ENCODE measurements around the gene TRIM14. TPM values are rescaled to one million over a fixed set of nuclear protein-coding genes. Genes with fewer than 3 reads are reported as not detected.

The TRIM14 gene
- total and polyA plus RNA-seq, 2 of the 13 experiments (the other 11 are each of a cell fraction or from before 2014, with no cell fraction given): 9.2 to 13.0 TPM

- TF ChIP-seq ZBTB1 (CRISPR knock-in tag; IDR thresholded peaks at IDR 0.05; ENCODE audit: borderline replicate concordance) (no peak), CREM (IDR thresholded peaks at IDR 0.05) (no peak), CREM (CRISPR knock-in tag; IDR thresholded peaks at IDR 0.05) (no peak), ZNF205 (CRISPR knock-in tag; IDR thresholded peaks at IDR 0.05) (no peak)
Observed at GRCh38 chr9:98150721-98151120, 31.7 kb upstream of the TRIM14 start (continued).

- ChIA-PET CTCF (ENCODE audit: low intra/inter-chr PET ratio, low total read pairs) (no interaction called here), POLR2A (no interaction called here)
- in situ Hi-C loops (cut with HindIII; ENCODE audit: extremely low pct_ligation_motif_present, low pct_unique_long_range_greater_than_20kb) (no loop called here), intact Hi-C loops (cut with micrococcal nuclease; ENCODE audit: unreplicated experiment) (no loop called here)
- no peaks in the 10 kb centered on the region for H3K79me2 ChIP-seq (ENCODE audit: insufficient read depth, low read length)
- H2AFZ ChIP-seq (ENCODE audit: low read length): no peak overlapping the region
- WGBS (ENCODE audit: low lambda C conversion rate): 47% methylated on average over 7 of the region's 7 CpGs
- H3K4me2 ChIP-seq (ENCODE audit: low read depth, low read length): no peak overlapping the region
- ATAC-seq (peak; percentile 8; the same call in 2 of the 3 replicates), FAIRE-seq (no peak), DNase-seq (ENCODE audit: low spot score) (peak; percentile 60)
- H3K27ac ChIP-seq (ENCODE audit: extremely low read length, insufficient read depth, low read length): peak overlapping the region; percentile 51
- H3K4me1 ChIP-seq (ENCODE audit: insufficient read depth, low read length): peaks cover 52% of the 10 kb centered on the region
- no peak overlapping the region for H3K9ac ChIP-seq (ENCODE audit: insufficient read depth, low read depth, low read length)
- H4K20me1 ChIP-seq (ENCODE audit: insufficient read depth, low read length): no peaks in the 10 kb centered on the region
- peaks cover 0 to 17% of the 10 kb centered on the region in 2 experiments; a peak in 3 of 5 replicates for H3K36me3 ChIP-seq (replicated peaks in 1 of 2; ENCODE audit: control insufficient read depth in 1 of 2, insufficient read depth in 2 of 2, low read length in 2 of 2)
- H3K27me3 ChIP-seq (ENCODE audit: control insufficient read depth in 1 of 2, insufficient read depth in 2 of 2, low read length in 2 of 2): no peaks in the 10 kb centered on the region
- BruUV-seq (replicated peaks): no TSS peak
- no peak overlapping the region for H3K4me3 ChIP-seq (replicated peaks in 1 of 3; ENCODE audit: insufficient read depth in 1 of 3, low read depth in 2 of 3, low read length in 3 of 3)
- no peaks in the 10 kb centered on the region for H3K9me3 ChIP-seq (ENCODE audit: low read length)
- no peak for TF ChIP-seq MAFK (conservative IDR thresholded peaks at IDR 0.05 in 1 of 2, IDR thresholded peaks at IDR 0.05 in 1 of 2; ENCODE audit: low read length in 2 of 2)
- TF ChIP-seq ZNF777 (CRISPR knock-in tag; IDR thresholded peaks at IDR 0.05): no peak
- no peak for TF ChIP-seq ZNF234 (CRISPR knock-in tag; conservative IDR thresholded peaks at IDR 0.05)
- no peak for TF ChIP-seq POLR2G (IDR thresholded peaks at IDR 0.05; ENCODE audit: low read depth, low read length)
- peak; percentile 59; the same call in 1 of the 2 replicates for TF ChIP-seq ZNF331 (CRISPR knock-in tag; IDR thresholded peaks at IDR 0.05)
- TF ChIP-seq CREB1 (IDR thresholded peaks at IDR 0.05): no peak
- TF ChIP-seq CREB1 (CRISPR knock-in tag; IDR thresholded peaks at IDR 0.05): no peak
- TF ChIP-seq ZNF432 (CRISPR knock-in tag; IDR thresholded peaks at IDR 0.05; ENCODE audit: borderline replicate concordance): no peak
- no peak for TF ChIP-seq MAFG (CRISPR knock-in tag; IDR thresholded peaks at IDR 0.05)
- TF ChIP-seq DPF2 (CRISPR knock-in tag; IDR thresholded peaks at IDR 0.05; ENCODE audit: borderline replicate concordance, low read depth): no peak
- no peak for TF ChIP-seq TCF7L2 (IDR thresholded peaks at IDR 0.05; ENCODE audit: low read depth, low read length)
- no peak for TF ChIP-seq ZNF567 (CRISPR knock-in tag; IDR thresholded peaks at IDR 0.05; ENCODE audit: borderline replicate concordance)
- TF ChIP-seq ISL2 (CRISPR knock-in tag; IDR thresholded peaks at IDR 0.05): 0 out of 2 replicates have a peak, but pooled peaks have one; percentile 18
- TF ChIP-seq ZNF337 (CRISPR knock-in tag; IDR thresholded peaks at IDR 0.05; ENCODE audit: borderline replicate concordance, low read depth): no peak
- TF ChIP-seq HNF4A (CRISPR knock-in tag; IDR thresholded peaks at IDR 0.05): peak; percentile 80
- TF ChIP-seq POLR2AphosphoS2 (IDR thresholded peaks at IDR 0.05; ENCODE audit: low read depth, low read length): no peak
- TF ChIP-seq MLX (CRISPR knock-in tag; IDR thresholded peaks at IDR 0.05): peak; percentile 78; the same call in 1 of the 2 replicates
- TF ChIP-seq SOX5 (CRISPR knock-in tag; IDR thresholded peaks at IDR 0.05; ENCODE audit: borderline replicate concordance): peak; percentile 66
Observed at GRCh38 chr9:98150164-98150563, 31.1 kb upstream of the TRIM14 start.

Measured in HepG2 (cell line).